Globus pallidus (tissue), 1 donor: ENCODE results near the gene TYK2.

Experiments
- DNase-seq: peaks from one replicate; pipeline ENCODE4 v3.0.0-alpha.2; 2015; ENCODE audit warnings: low spot score

TYK2 gene

DNA sequence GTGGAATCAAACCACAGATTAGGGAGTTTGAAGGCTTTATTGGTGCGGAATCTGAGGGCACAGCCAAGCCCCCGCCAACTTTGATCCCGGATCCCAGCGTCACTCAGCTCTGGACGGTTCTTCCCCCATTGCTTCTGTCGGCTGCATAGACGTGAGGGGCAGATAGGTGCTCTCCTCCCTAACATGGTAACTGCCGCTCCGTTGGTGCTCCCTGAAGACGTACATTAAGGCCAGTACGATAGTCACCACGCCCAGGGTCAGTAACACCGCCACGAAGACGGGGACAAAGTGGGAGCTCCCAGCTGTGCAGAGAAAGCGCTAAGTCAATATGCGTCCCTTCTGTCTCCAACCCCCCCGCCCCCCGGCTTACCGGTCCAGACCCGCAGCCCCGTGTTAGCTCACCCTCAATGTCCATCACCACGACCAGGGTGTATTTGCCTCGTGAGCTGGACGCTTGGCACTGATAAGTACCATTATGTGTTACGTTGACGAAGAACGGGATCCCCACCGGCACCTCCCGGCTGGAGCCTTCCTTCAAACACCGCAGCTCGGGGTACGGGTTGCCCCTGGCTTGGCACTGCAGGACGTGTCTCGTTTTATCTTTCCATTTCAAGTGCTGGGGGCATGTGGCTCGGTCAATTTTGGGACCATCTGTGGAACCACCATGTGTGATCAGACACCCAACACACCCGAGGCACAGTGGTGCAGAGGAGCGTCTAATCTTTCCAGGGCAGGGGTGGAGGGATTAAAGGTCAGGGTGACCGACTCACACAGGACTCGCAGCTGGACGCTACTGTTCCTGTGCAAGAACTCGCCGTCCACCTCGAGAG lies 46.4 kb downstream of the TYK2 start:
- no peak for DNase-seq

GRCh38 chr19:10332965-10333757 lies 47.2 kb downstream of the TYK2 start, which contains the start of gene RAVER1:
Gene RAVER1 (minus strand): TSS chr19:10333529. CDS start chr19:10333507, 22 bp downstream.
- peak; percentile 97 for DNase-seq

DNA sequence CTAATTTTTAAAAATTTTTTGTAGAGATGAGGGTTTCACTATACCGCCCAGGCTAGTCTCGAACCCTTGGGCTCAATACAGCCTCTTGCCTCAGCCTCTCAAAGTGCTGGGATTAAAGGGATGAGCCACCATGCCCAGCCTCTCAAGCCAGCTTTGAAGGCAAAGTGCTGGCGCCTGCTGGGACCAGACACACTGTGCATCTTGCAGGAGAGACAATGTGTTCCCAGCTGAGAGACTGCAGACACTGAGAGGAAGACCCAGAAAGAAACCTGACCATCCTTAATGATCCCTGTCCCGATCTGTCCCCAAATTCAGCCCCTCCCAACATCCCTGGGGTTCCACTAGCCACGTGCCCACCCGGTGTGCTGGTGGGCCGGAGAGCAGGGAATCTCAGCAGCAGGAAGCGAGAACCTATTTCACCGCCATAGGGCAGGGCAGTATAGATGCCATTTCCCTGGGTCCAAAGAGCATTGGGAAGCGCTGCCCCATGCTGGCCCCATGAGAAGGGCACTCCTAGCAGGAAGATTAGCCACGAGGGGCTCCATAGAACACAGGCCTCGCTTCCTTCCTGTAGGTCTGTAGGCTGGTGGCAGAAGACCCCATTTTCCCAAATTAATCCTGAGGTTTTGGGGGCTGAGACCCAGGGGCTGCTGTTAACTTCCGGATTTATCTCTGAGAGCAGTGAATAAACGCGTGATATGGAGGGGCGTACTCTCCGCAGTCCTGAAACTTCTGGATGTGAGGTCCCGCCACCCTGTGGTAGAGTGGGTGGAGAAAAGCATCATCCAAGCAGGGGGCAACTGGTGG lies 48.0 kb downstream of the TYK2 start:
- no peak for DNase-seq

- no peak for DNase-seq
Measured at GRCh38 chr19:10329555-10329954, 50.8 kb downstream of the TYK2 start.

DNA sequence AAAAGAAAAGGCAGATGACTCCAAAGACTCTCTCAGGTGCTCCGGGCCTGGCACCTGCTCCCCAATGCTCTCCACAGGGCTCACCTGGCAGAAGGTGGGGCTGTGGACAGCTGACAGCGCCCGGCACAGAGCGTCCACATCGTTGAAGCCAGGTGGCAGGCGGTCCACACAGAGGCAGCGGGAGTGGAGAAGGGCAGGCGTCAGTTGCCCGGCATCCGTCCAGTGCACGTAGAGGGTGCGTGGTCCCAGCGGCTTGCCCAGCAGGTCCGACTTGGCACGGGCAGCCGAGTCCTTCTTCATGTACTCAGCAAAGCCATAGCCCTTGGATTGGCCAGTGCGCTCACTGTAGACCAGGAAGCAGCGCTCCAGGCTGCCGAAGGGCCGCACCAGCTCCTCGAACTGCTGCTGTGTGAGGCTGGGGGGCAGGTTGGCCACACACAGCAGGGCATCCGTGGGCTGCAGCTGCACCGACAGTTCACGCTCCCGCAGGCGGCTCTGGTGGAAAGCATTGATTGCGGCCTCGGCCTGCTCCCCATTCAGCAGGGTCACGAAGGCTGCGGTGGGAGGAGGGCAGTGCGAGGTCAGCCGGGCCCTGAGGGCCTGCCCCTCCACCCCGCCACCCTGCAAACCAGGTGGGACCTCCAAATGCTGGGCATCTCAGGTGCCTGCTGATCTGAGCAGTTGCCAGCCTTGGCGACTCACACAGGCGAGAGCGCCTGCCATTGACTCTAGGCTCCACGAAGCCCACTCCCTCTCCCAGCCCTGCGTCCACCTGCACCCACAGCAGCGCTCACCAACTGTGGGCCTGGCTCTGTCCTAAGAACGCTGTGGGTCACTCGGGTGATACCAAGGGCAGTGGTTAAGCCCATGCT lies 51.6 kb downstream of the TYK2 start:
- DNase-seq, result no peak

DNA sequence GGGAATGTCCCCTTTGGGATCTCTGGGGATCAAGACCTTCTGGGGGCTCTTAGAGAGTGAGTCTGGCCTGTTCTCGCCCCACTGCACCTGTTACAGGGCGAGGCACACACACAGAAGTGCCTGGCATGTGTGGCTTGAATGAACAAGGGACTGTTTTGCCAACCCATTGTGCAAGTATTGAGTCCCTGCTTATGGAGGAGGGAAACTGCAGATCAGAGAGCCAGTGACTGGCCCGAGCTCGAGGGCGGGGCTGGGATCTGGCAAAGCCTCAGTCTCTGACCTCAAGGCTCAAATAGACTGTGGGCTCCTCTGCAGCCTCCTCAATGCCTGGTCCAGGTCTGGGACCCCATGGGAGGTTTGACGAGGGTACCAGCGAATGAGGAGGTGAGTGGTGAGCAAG lies 52.6 kb downstream of the TYK2 start:
- no peak for DNase-seq

GRCh38 chr19:10325732-10326131 lies 54.6 kb downstream of the TYK2 start:
- no peak for DNase-seq

GRCh38 chr19:10321874-10322835 lies 58.2 kb downstream of the TYK2 start:
- no peak for DNase-seq

DNA sequence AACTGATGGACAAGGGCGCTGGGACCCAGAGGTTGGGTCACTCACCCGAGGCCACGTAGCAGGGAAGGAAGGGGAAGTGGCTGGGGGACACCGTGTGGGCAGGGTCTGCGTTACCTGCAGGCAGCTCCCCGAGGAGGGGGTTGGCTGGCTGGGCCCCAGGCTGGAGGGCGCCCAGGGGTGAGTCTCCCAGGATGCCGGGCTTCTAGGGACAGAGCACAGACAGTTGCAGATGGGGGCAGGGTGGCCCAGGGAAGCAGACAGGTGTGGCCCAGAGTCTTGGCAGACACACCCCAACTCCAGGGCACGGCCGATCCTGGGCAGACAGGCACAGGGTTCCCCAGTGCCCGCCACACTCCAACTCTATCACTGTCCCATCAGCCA lies 59.0 kb downstream of the TYK2 start:
- DNase-seq, result no peak

DNA sequence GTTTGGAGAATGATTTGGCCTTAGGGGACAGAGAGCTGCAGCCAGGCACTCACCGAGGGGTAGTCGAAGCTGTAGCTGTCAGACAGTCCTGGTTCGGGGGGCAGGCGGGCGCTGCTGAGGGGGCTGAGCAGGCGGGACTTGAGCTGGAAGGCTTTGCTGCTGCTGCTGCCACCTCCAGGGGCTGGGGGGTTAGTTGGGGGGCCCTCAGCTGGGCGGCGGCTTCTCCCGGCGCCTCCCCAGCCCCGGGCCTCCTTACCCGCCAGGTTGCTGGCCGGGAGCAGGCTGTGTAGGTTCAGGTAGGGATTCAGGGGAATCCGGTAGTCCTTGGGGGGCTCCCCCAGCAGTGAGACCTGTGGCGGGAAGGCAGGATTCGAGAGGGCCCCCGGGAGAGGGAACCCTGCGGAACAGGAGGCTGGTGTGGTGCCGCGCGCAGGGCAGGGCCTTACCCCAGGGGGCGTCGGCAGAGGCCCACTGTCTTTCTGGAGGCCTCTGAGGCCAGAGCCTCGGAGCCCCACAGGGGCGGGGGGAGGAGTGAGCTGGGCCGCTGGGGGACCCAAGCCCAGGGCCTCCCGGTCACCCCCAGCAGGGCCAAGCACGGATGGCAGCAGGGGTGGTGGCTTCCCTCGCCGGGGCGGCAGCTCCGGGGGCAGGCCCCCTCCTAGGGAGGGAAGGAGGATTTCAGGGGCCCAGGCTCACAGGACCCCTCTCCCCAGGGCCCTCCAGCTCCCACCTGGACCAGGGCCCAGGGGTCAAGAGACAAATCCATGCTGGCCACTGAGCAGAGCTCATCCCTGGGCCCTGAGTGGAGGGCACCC lies 59.6 kb downstream of the TYK2 start:
- DNase-seq, result no peak

DNA sequence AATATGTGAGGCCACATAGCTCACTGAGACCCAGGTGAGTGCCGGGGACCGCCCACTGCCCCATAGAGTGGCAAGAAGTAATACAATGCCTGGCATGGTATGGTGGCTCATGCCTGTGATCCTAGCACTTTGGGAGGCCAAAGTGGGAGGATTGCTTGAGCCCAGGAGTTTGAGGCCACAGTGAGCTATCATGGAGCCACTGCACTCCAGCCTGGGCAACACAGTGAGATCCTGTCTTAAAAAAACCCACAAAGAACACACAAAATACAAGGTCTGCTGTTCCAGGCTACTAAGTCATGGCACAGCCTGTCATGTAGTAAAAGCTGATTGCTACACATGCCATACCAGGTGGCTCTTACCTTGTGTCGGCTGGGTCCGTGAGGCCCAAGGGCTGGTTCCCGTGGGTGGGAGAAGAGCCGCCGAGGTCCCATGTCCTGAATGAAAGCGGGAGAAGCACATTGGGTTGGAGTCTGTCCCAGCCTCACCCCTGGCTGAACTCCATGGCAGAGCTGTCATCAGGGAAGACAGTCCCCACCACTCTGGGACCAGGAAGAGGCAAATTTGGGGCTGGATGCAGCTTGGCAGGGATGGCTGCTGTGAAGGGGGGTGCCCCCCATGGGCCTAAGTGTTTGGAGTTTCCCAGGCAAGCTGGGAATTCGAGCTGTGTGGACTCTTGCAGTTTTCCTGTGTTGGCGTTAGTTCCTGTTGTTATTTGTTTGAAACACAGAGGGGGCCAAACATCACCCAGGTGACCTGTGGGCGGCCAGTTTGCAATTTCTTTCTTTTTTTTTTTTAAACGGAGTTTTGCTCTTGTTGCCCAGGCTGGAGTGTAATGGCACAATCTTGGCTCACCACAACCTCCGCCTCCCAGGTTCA lies 61.3 kb downstream of the TYK2 start:
- DNase-seq, result no peak

DNA sequence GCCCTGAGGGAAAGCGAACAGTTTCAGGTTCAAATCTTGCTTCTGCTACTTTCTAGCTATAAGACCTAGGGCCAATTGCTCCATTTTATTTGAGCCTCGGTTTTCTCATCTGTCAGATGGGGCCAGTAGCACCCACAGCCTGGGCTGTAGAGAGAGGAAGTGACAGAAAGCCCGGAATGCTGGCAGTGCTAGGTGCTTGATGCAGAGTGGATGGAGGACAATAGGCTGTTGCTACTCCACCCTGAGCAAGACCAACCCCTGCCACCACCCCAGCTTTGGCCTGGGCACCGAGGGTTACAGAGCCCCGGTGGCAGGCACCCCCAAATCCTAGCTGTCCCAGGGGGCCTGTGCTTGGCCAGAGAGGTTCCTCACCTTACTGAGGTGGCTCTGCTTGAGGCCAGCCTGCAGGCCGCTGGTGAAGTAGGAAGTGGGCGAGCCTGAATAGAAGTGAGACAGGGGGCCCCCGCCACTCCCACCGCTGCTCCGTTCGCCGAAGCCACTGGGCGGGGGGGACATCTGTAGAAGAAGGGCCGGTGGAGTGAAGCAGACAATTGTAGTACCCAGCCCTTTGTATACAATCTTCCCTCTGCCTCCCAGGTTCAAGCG lies 62.4 kb downstream of the TYK2 start:
- DNase-seq, result no peak

GRCh38 chr19:10317045-10317856 lies 63.1 kb downstream of the TYK2 start:
- no peak for DNase-seq

GRCh38 chr19:10316229-10317044 lies 63.9 kb downstream of the TYK2 start:
- no peak for DNase-seq

- peak; percentile 79 for DNase-seq
Measured at GRCh38 chr19:10315335-10316214, 64.8 kb downstream of the TYK2 start, which contains the start of gene FDX2. Gene FDX2 (minus strand): TSS chr19:10316015. CDS start chr19:10315996, 19 bp downstream.
